Endodermal cell (in vitro differentiated cells): ENCODE measurements around the gene PLA2R1. TPM values are rescaled to one million over a fixed set of nuclear protein-coding genes. Genes with fewer than 3 reads are reported as not detected.

Experiments used
- DNase-seq: peaks from one replicate; pipeline ENCODE4 v3.0.0-alpha.2; 2017
- H3K27ac ChIP-seq: 2 replicates; pipeline ENCODE4 v1.5.1; 2013; ENCODE audit warnings: mild to moderate bottlenecking, low read depth, low read length, moderate library complexity
- H3K27me3 ChIP-seq: 2 replicates; pipeline ENCODE4 v1.6.1; 2013; ENCODE audit warnings: mild to moderate bottlenecking, low read length, moderate library complexity; ENCODE audit not compliant: insufficient read depth, control insufficient read depth, poor library complexity, severe bottlenecking
- H3K36me3 ChIP-seq: 2 replicates; pipeline ENCODE4 v1.7.0; 2013; ENCODE audit warnings: mild to moderate bottlenecking, low read length, moderate library complexity; ENCODE audit not compliant: control insufficient read depth, insufficient read depth
- H3K4me1 ChIP-seq: one replicate; pipeline ENCODE4 v1.7.0; 2013; ENCODE audit warnings: low read length; ENCODE audit not compliant: control insufficient read depth, insufficient read depth
- H3K4me3 ChIP-seq: 2 replicates; pipeline ENCODE4 v1.5.1; 2013; ENCODE audit warnings: mild to moderate bottlenecking, low read length, moderate library complexity
- H3K9ac ChIP-seq: 2 replicates; pipeline ENCODE4 v1.6.1; 2013; ENCODE audit warnings: mild to moderate bottlenecking, low read length, moderate library complexity; ENCODE audit not compliant: poor library complexity, severe bottlenecking; ENCODE audit errors: extremely low read depth
- H3K9me3 ChIP-seq: 2 replicates; pipeline ENCODE4 v1.6.1; 2013; ENCODE audit warnings: mild to moderate bottlenecking, low read length, moderate library complexity; ENCODE audit not compliant: control insufficient read depth
- H3K27ac Mint-ChIP-seq: 2 replicates; pipeline ENCODE4 v1.8.0; 2020; ENCODE audit warnings: mixed read lengths
- H3K27me3 Mint-ChIP-seq: 2 replicates; pipeline ENCODE4 v1.8.0; 2021; ENCODE audit warnings: mild to moderate bottlenecking, mixed read lengths; ENCODE audit not compliant: insufficient read depth
- H3K36me3 Mint-ChIP-seq: 2 replicates; pipeline ENCODE4 v1.8.0; 2020; ENCODE audit warnings: low read depth, mixed read lengths
- H3K4me1 Mint-ChIP-seq: 2 replicates; pipeline ENCODE4 v1.8.0; 2020; ENCODE audit warnings: mixed read lengths
- H3K4me3 Mint-ChIP-seq: 2 replicates; pipeline ENCODE4 v1.8.0; 2020; ENCODE audit warnings: mild to moderate bottlenecking, moderate library complexity, mixed read lengths
- H3K9me3 Mint-ChIP-seq: 2 replicates; pipeline ENCODE4 v1.8.0; 2020; ENCODE audit warnings: mild to moderate bottlenecking, mixed read lengths
- WGBS, 2 experiments: methylation state at CpG; one replicate each; pipeline versions ENCODE4 v1.1.5 to v1.1.7; 2013; ENCODE audit warnings: missing lambda C conversion rate in 2 of 2, mixed read lengths in 1 of 2; ENCODE audit not compliant: insufficient coverage in 1 of 2, insufficient read length in 1 of 2; 5-methylcytosine and 5-hydroxymethylcytosine counted together
- total RNA-seq, 2 donors: library from RNA; stranded (reverse); fragmentation: NEBNext Ultra II Directional in 1 of 2; extraction: Animal tissue kit (Norgen Biotek cat#: 25700) in 1 of 2; gene quantifications; 2 replicates in 1 of 2; 3 replicates in 1 of 2; pipeline ENCODE4 v1.2.1, GENCODE V29; 2021
- TF ChIP-seq, protein P1 (sequence below): fragments of 200-600 bp; sonication (generic); conservative IDR thresholded peaks from 2 replicates; pipeline ENCODE4 v1.5.0; 2021; ENCODE audit warnings: antibody characterized with exemption, mild to moderate bottlenecking

The PLA2R1 gene
- total RNA-seq, 2 donors from 2014 or later = 1.4 to 1.8 TPM

DNA sequence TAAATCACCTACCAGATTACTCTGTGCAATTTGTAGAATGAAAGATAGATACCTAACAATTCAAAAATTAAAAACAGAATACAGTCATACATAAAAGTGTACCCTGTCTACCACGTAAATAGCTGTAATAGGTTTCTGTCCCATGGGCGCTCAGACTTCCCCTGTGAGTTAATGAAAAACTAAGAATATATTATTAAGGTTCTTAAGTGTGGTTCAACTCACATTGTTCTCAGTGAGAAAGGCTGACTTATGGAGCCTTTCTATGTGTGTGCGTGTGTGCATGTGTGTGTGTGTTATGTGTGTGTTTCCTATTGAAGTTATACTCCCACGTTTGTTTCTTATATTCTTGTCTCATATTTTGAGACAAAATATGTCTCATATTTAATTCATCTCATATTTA, 149.8 kb downstream of the PLA2R1 start:
- TF ChIP-seq, protein P1, sequence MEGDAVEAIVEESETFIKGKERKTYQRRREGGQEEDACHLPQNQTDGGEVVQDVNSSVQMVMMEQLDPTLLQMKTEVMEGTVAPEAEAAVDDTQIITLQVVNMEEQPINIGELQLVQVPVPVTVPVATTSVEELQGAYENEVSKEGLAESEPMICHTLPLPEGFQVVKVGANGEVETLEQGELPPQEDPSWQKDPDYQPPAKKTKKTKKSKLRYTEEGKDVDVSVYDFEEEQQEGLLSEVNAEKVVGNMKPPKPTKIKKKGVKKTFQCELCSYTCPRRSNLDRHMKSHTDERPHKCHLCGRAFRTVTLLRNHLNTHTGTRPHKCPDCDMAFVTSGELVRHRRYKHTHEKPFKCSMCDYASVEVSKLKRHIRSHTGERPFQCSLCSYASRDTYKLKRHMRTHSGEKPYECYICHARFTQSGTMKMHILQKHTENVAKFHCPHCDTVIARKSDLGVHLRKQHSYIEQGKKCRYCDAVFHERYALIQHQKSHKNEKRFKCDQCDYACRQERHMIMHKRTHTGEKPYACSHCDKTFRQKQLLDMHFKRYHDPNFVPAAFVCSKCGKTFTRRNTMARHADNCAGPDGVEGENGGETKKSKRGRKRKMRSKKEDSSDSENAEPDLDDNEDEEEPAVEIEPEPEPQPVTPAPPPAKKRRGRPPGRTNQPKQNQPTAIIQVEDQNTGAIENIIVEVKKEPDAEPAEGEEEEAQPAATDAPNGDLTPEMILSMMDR = no peak
- Histone ChIP-seq H3K36me3 (no peaks in the 10 kb centered on the region), H3K9me3 (no peaks in the 10 kb centered on the region), H3K27me3 (no peaks in the 10 kb centered on the region), H3K4me3 (no peak overlapping the region), H3K4me1 (no peaks in the 10 kb centered on the region), H3K27ac (no peak overlapping the region), H3K9ac (no peak overlapping the region)
- WGBS, 2 experiments = 95 to 100% methylated on average over 1 to 4 of the region's 4 CpGs
- peaks cover 4% of the 10 kb centered on the region for H3K27me3 Mint-ChIP-seq
- no peak for DNase-seq
- H3K9me3 Mint-ChIP-seq = no peaks in the 10 kb centered on the region
- no peak overlapping the region for H3K27ac Mint-ChIP-seq
- H3K4me3 Mint-ChIP-seq = no peak overlapping the region
- H3K36me3 Mint-ChIP-seq = no peaks in the 10 kb centered on the region
- no peaks in the 10 kb centered on the region for H3K4me1 Mint-ChIP-seq

DNA sequence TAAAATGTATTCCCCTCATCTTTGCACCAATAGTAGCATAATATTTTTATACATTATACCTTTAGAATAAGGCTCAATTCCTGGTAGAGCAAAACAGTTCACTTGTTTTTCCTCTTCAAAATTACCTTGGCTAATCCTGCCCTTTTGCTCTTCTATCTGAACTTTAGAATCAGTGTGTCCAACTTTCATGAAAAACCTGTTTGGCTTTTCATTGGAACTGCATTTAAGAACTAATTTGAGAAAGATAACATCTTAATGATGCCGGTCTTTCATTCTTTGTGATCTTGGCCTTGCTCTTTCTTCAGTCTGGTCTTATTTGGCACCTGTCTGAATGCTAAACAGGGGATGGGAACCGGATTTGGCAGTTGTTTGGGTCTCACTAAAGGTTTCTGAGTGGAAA, 151.5 kb downstream of the PLA2R1 start:
- Mint-ChIP-seq H3K36me3 (no peaks in the 10 kb centered on the region), H3K4me1 (no peaks in the 10 kb centered on the region), H3K4me3 (no peak overlapping the region), H3K27me3 (peaks cover 13% of the 10 kb centered on the region), H3K27ac (no peak overlapping the region), H3K9me3 (no peaks in the 10 kb centered on the region)
- no peaks in the 10 kb centered on the region for H3K9me3 ChIP-seq
- no peak overlapping the region for H3K4me3 ChIP-seq
- no peaks in the 10 kb centered on the region for H3K4me1 ChIP-seq
- TF ChIP-seq, protein P1 = no peak
- H3K27me3 ChIP-seq = no peaks in the 10 kb centered on the region
- H3K27ac ChIP-seq = no peak overlapping the region
- 90 to 91% methylated on average over 2 of the region's 2 CpGs for WGBS, 2 experiments
- DNase-seq = no peak
- no peak overlapping the region for H3K9ac ChIP-seq
- no peaks in the 10 kb centered on the region for H3K36me3 ChIP-seq

DNA sequence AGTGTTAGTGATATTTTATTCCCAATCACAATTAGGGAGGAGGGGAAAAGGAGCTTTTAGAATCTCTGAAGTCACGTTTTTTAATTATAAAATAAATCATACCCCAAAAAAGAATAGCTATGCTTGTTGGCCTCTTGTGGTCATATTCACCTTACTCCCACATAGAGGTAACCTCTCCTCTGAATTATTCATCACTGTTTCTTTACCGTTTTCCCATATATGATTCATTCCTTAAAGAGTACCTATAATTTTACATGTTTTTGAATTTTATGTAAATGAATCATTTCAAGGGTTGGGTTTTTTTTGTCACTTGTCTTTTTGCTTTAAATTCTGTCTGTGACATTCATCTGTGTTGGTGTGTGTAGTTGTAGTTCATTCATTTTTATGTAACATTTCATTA, 153.8 kb downstream of the PLA2R1 start:
- Histone ChIP-seq H3K27me3 (peaks cover 13% of the 10 kb centered on the region), H3K4me1 (no peaks in the 10 kb centered on the region), H3K4me3 (no peak overlapping the region), H3K9me3 (no peaks in the 10 kb centered on the region), H3K9ac (no peak overlapping the region), H3K36me3 (no peaks in the 10 kb centered on the region), H3K27ac (no peak overlapping the region)
- Mint-ChIP-seq H3K36me3 (no peaks in the 10 kb centered on the region), H3K4me1 (no peaks in the 10 kb centered on the region), H3K4me3 (no peak overlapping the region), H3K27ac (no peak overlapping the region), H3K27me3 (peaks cover 35% of the 10 kb centered on the region), H3K9me3 (no peaks in the 10 kb centered on the region)
- TF ChIP-seq, protein P1 = no peak
- 88% methylated on average over 2 of the region's 2 CpGs; no CpG with 5 or more reads in 1 of the 2 experiments for WGBS, 2 experiments
- no peak for DNase-seq
